ENCODE results near the gene HSD17B11. TPM values are rescaled to one million over a fixed set of nuclear protein-coding genes. Genes with fewer than 3 reads are reported as not detected.

HSD17B11 gene
- total and polyA plus RNA-seq, 2 of the 8 experiments (the other 6 are each of a cell fraction or from before 2014, with no cell fraction given): 6.0 to 9.0 TPM

GRCh38 chr4:87359258-87359657 lies 31.7 kb downstream of the HSD17B11 start (continued):
- TF ChIP-seq CHD1 (IDR thresholded peaks at IDR 0.05; ENCODE audit: low read depth, low read length) (no peak), POLR2AphosphoS5 (IDR thresholded peaks at IDR 0.05; ENCODE audit: low read depth, low read length) (no peak), ATF3 (IDR thresholded peaks at IDR 0.05; ENCODE audit: insufficient read depth, low read depth, low read length) (no peak)

All from H1 (cell line).